IMR-90 (cell line): ENCODE results near the gene ARSB. TPM values are rescaled to one million over a fixed set of nuclear protein-coding genes. Genes with fewer than 3 reads are reported as not detected.

Experiments
- ATAC-seq: fragments of 200-7000 bp; cut with Tn5 transposase; 2 replicates; pipeline ENCODE4 v1.9.1; 2020; ENCODE audit warnings: low read depth, mild to moderate bottlenecking, moderate library complexity
- BruUV-seq: library from RNA; stranded (reverse); fragments of 400-500 nt; replicated peaks from 2 replicates; lab custom pipeline; 2021; lab: Mats Ljungman, UMichigan
- CTCF ChIA-PET: fragments of 300-600 bp; formaldehyde crosslinking; extraction: SDS; loops from one replicate; lab custom pipeline; 2021; ENCODE audit warnings: antibody characterized with exemption; lab: Yijun Ruan, JAX
- POLR2A ChIA-PET: fragments of 300-600 bp; sonication (Branson Sonifier 250); formaldehyde crosslinking; loops from one replicate; lab custom pipeline; 2022; ENCODE audit warnings: antibody characterized with exemption; ENCODE audit not compliant: unreplicated experiment; lab: Charles Lee
- DNase-seq: peaks from one replicate; pipeline ENCODE4 v3.0.0; 2013
- H2AFZ ChIP-seq: replicated peaks from 2 replicates; pipeline ENCODE3; 2013; ENCODE audit warnings: low read length, mild to moderate bottlenecking; ENCODE audit not compliant: poor library complexity
- H2AK5ac ChIP-seq: 2 replicates; pipeline ENCODE4 v1.6.1; 2013; ENCODE audit warnings: low read depth, low read length, inconsistent platforms
- H2AK9ac ChIP-seq: replicated peaks from 2 replicates; pipeline ENCODE3; 2013; ENCODE audit warnings: mild to moderate bottlenecking, low read depth, low read length, moderate library complexity; ENCODE audit not compliant: poor library complexity
- H2BK120ac ChIP-seq: 2 replicates; pipeline ENCODE4 v1.6.1; 2013; ENCODE audit warnings: low read depth, low read length, inconsistent platforms
- H2BK15ac ChIP-seq: 3 replicates; pipeline ENCODE4 v1.6.1; 2013; ENCODE audit warnings: low read depth, low read length, inconsistent platforms
- H2BK20ac ChIP-seq: 2 replicates; pipeline ENCODE4 v1.6.1; 2013; ENCODE audit warnings: low read depth, mild to moderate bottlenecking, inconsistent platforms, low read length, moderate library complexity
- H2BK5ac ChIP-seq: 2 replicates; pipeline ENCODE4 v1.6.1; 2013; ENCODE audit warnings: mild to moderate bottlenecking, low read depth, low read length, inconsistent platforms; ENCODE audit not compliant: poor library complexity, severe bottlenecking
- H3K14ac ChIP-seq: replicated peaks from 2 replicates; pipeline ENCODE4 v1.6.1; 2013; ENCODE audit warnings: low read depth, low read length, inconsistent platforms
- H3K18ac ChIP-seq: 2 replicates; pipeline ENCODE4 v1.6.1; 2013; ENCODE audit warnings: low read depth, low read length, control low read depth
- H3K23ac ChIP-seq: 2 replicates; pipeline ENCODE4 v1.6.1; 2013; ENCODE audit warnings: low read depth, low read length, inconsistent platforms
- H3K27ac ChIP-seq: 2 replicates; pipeline ENCODE4 v1.5.1; 2013; ENCODE audit warnings: mild to moderate bottlenecking, control low read depth, low read length; ENCODE audit not compliant: insufficient read depth
- H3K27me3 ChIP-seq: 2 replicates; pipeline ENCODE4 v1.6.1; 2013; ENCODE audit warnings: low read length; ENCODE audit not compliant: control insufficient read depth, insufficient read depth
- H3K36me3 ChIP-seq: 2 replicates; pipeline ENCODE4 v1.6.1; 2013; ENCODE audit warnings: low read length, mixed read lengths; ENCODE audit not compliant: control insufficient read depth, insufficient read depth
- H3K4ac ChIP-seq: 2 replicates; pipeline ENCODE4 v1.6.1; 2013; ENCODE audit warnings: low read depth, low read length, inconsistent platforms
- H3K4me1 ChIP-seq: 2 replicates; pipeline ENCODE4 v1.6.1; 2013; ENCODE audit warnings: low read length, mixed read lengths; ENCODE audit not compliant: control insufficient read depth, insufficient read depth
- H3K4me2 ChIP-seq: 2 replicates; pipeline ENCODE4 v1.6.1; 2013; ENCODE audit warnings: low read depth, mild to moderate bottlenecking, control low read depth, low read length, moderate library complexity
- H3K4me3 ChIP-seq: 2 replicates; pipeline ENCODE4 v1.5.1; 2013; ENCODE audit warnings: low read depth, mild to moderate bottlenecking, control low read depth, low read length, moderate library complexity; ENCODE audit not compliant: insufficient read depth
- H3K56ac ChIP-seq: 2 replicates; pipeline ENCODE4 v1.6.1; 2013; ENCODE audit warnings: low read length, inconsistent platforms; ENCODE audit not compliant: insufficient read depth; ENCODE audit errors: extremely low read depth
- H3K79me1 ChIP-seq, 2 experiments: 2 replicates each; pipeline ENCODE4 v1.6.1; 2013; ENCODE audit warnings: low read length in 2 of 2, inconsistent platforms in 1 of 2, low read depth in 1 of 2
- H3K9ac ChIP-seq: 2 replicates; pipeline ENCODE4 v1.6.1; 2013; ENCODE audit warnings: low read depth, low read length, control low read depth
- H3K9me1 ChIP-seq: 2 replicates; pipeline ENCODE4 v1.6.1; 2013; ENCODE audit warnings: low read length, inconsistent platforms; ENCODE audit not compliant: insufficient read depth
- H3K9me3 ChIP-seq: 2 replicates; pipeline ENCODE4 v1.6.1; 2013; ENCODE audit warnings: low read length; ENCODE audit not compliant: control insufficient read depth, insufficient read depth
- H4K20me1 ChIP-seq: 2 replicates; pipeline ENCODE4 v1.6.1; 2013; ENCODE audit warnings: low read length, inconsistent platforms; ENCODE audit not compliant: insufficient read depth
- H4K5ac ChIP-seq: 2 replicates; pipeline ENCODE4 v1.6.1; 2013; ENCODE audit warnings: mild to moderate bottlenecking, low read depth, low read length, control low read depth
- H4K8ac ChIP-seq, 2 experiments: 2 replicates each; pipeline ENCODE4 v1.6.1; 2013; ENCODE audit warnings: low read depth in 2 of 2, low read length in 2 of 2, control low read depth in 1 of 2, inconsistent platforms in 1 of 2
- H4K91ac ChIP-seq: 2 replicates; pipeline ENCODE4 v1.6.1; 2013; ENCODE audit warnings: low read depth, low read length, inconsistent platforms; ENCODE audit not compliant: insufficient read depth
- BHLHE40 ChIP-seq: fragments of 150-350 bp; IDR thresholded peaks from 2 replicates; pipeline ENCODE4 v1.6.1; 2016; ENCODE audit warnings: mild to moderate bottlenecking, low read depth, low read length
- MAZ ChIP-seq: IDR thresholded peaks from 2 replicates; pipeline ENCODE4 v1.6.1; 2012; ENCODE audit warnings: low read depth, mild to moderate bottlenecking, low read length, improper control_type of control experiment, moderate library complexity, borderline replicate concordance
- dilution Hi-C: fragments of 300-500 bp; cut with HindIII; formaldehyde crosslinking; loops from one replicate; pipeline ENCODE4 v1.14.3; 2018; ENCODE audit warnings: low sequenced_read_pairs; ENCODE audit not compliant: unreplicated experiment
- in situ Hi-C: fragments of 300-500 bp; cut with MboI; formaldehyde crosslinking; loops from 3 replicates; pipeline ENCODE4 v1.14.3; 2019; ENCODE audit warnings: low sequenced_read_pairs, inconsistent platforms, mixed read lengths
- intact Hi-C: fragments of 100-400 bp; cut with micrococcal nuclease; formaldehyde crosslinking; loops from 2 replicates; pipeline ENCODE4 v1.10.0; 2022
- polyA plus RNA-seq, 3 experiments: library from polyadenylated mRNA; depleted of rRNA; stranded (reverse); fragments of >200 nt; gene quantifications; 2 replicates each; pipeline ENCODE4 v1.2.3, GENCODE V29; 2012; ENCODE audit warnings: low replicate concordance in 1 of 3
- total RNA-seq: library from RNA; depleted of rRNA; stranded (reverse); fragments of >200 nt; gene quantifications from 2 replicates; pipeline ENCODE4 v1.2.3, GENCODE V29; 2012

Gene ARSB
- total and polyA plus RNA-seq, 2 of the 4 experiments (the other 2 are of a cell fraction) = 16.0 to 16.3 TPM

GRCh38 chr5:79011869-79012268 is 26.8 kb upstream of the ARSB start:
- dilution Hi-C loops = no loop called here
- Histone ChIP-seq H3K14ac (peak overlapping the region; percentile 50), H3K9me3 (peaks cover 6% of the 10 kb centered on the region), H3K4me2 (no peak overlapping the region), H2AFZ (no peak overlapping the region), H4K5ac (peak overlapping the region; percentile 27; the same call in 1 of the 2 replicates), H3K4ac (peak overlapping the region; percentile 60; the same call in 1 of the 2 replicates), H3K9ac (no peak overlapping the region), H2BK15ac (0 out of 3 replicates have a peak overlapping the region, but pooled peaks have one; percentile 76), H3K23ac (no peak overlapping the region; the same call in 1 of the 2 replicates), H2AK9ac (no peak overlapping the region), H3K4me3 (no peak overlapping the region), H2BK120ac (peak overlapping the region; percentile 78), H3K4me1 (peaks cover 3% of the 10 kb centered on the region; the same call in 1 of the 2 replicates), H3K18ac (peak overlapping the region; percentile 1; the same call in 1 of the 2 replicates), H3K79me1 (no peaks in the 10 kb centered on the region), H2BK20ac (peak overlapping the region; percentile 50; the same call in 1 of the 2 replicates), H3K56ac (no peak overlapping the region), H2AK5ac (peak overlapping the region; percentile 49; the same call in 1 of the 2 replicates), H3K36me3 (no peaks in the 10 kb centered on the region), H3K27ac (peak overlapping the region; percentile 69; the same call in 1 of the 2 replicates), H3K9me1 (no peaks in the 10 kb centered on the region), H2BK5ac (peak overlapping the region; percentile 81), H4K8ac (peak overlapping the region in 1 of 2 experiments; percentile 83; a peak in 2 of 4 replicates), H3K27me3 (no peaks in the 10 kb centered on the region), H4K91ac (peak overlapping the region; percentile 43), H4K20me1 (no peaks in the 10 kb centered on the region)
- ATAC-seq (no peak), DNase-seq (no peak)
- CTCF ChIA-PET = interaction anchor here (1.0 kb wide), 1 partner anchor 13 kb away, joined by 4 read pairs; no protein-coding TSS in a partner anchor
- POLR2A ChIA-PET = no interaction called here
- intact Hi-C loops = no loop called here
- in situ Hi-C loops = no loop called here
- no TSS peak for BruUV-seq
- no peak for TF ChIP-seq BHLHE40
- no peak for TF ChIP-seq MAZ
